Fibroblast of lung (primary cell): ENCODE results near the gene BMPR1B. TPM values are rescaled to one million over a fixed set of nuclear protein-coding genes. Genes with fewer than 3 reads are reported as not detected.

Source experiments
- DNase-seq, 2 donors: peaks; one replicate each; pipeline versions ENCODE4 v3.0.0 to v3.0.0-alpha.2; 2010; ENCODE audit warnings: low read depth in 2 of 2
- H2AFZ ChIP-seq: 2 replicates; pipeline ENCODE4 v1.5.1; 2012; ENCODE audit warnings: low read length, control low read depth, inconsistent platforms
- H3K27ac ChIP-seq: 2 replicates; pipeline ENCODE4 v1.5.1; 2011; ENCODE audit warnings: low read length, control low read depth; ENCODE audit not compliant: insufficient read depth
- H3K27me3 ChIP-seq: 2 replicates; pipeline ENCODE4 v1.5.1; 2011; ENCODE audit warnings: mild to moderate bottlenecking, low read length; ENCODE audit not compliant: control insufficient read depth, insufficient read depth
- H3K36me3 ChIP-seq: 2 replicates; pipeline ENCODE4 v1.5.1; 2011; ENCODE audit warnings: low read length; ENCODE audit not compliant: control insufficient read depth, insufficient read depth
- H3K4me1 ChIP-seq: 2 replicates; pipeline ENCODE4 v1.5.1; 2011; ENCODE audit warnings: low read length; ENCODE audit not compliant: control insufficient read depth, insufficient read depth; ENCODE audit errors: extremely low read depth
- H3K4me2 ChIP-seq: 2 replicates; pipeline ENCODE4 v1.5.1; 2011; ENCODE audit warnings: low read length, control low read depth; ENCODE audit not compliant: insufficient read depth; ENCODE audit errors: extremely low read depth
- H3K4me3 ChIP-seq, 4 experiments: fragments of 200-600 bp in 1 of 4; sonication (generic) in 1 of 4; replicated peaks in 1 of 4; 2 replicates each; pipeline ENCODE4 v1.5.1; 2011 to 2016; ENCODE audit warnings: low read length in 4 of 4, low read depth in 3 of 4, mild to moderate bottlenecking in 3 of 4, control low read depth in 2 of 4, inconsistent platforms in 1 of 4, mixed read lengths in 1 of 4; ENCODE audit not compliant: insufficient read depth in 1 of 4; ENCODE audit errors: control extremely low read depth in 1 of 4
- H3K79me2 ChIP-seq: 2 replicates; pipeline ENCODE4 v1.5.1; 2012; ENCODE audit warnings: mild to moderate bottlenecking, low read length, inconsistent platforms; ENCODE audit not compliant: control insufficient read depth, insufficient read depth
- H3K9ac ChIP-seq: 2 replicates; pipeline ENCODE4 v1.5.1; 2011; ENCODE audit warnings: mild to moderate bottlenecking, low read length, control low read depth; ENCODE audit not compliant: insufficient read depth
- H3K9me3 ChIP-seq: 2 replicates; pipeline ENCODE4 v1.5.1; 2012; ENCODE audit warnings: low read depth, low read length; ENCODE audit not compliant: control insufficient read depth, insufficient read depth
- H4K20me1 ChIP-seq: 2 replicates; pipeline ENCODE4 v1.5.1; 2011; ENCODE audit warnings: low read length; ENCODE audit not compliant: control insufficient read depth, insufficient read depth; ENCODE audit errors: extremely low read depth
- CTCF ChIP-seq, 2 donors: IDR thresholded peaks in 1 of 2; conservative IDR thresholded peaks in 1 of 2; 1 replicate in 1 of 2; 2 replicates in 1 of 2; pipeline ENCODE4 v1.5.1; 2011 to 2012; ENCODE audit warnings: low read length in 2 of 2, control low read depth in 1 of 2, inconsistent platforms in 1 of 2, low read depth in 1 of 2, mild to moderate bottlenecking in 1 of 2
- EZH2 ChIP-seq: IDR thresholded peaks from 2 replicates; pipeline ENCODE4 v1.5.1; 2012; ENCODE audit warnings: low read length, control low read depth, mild to moderate bottlenecking; ENCODE audit errors: missing control alignments
- polyA plus RNA-seq, 2 donors: library from polyadenylated mRNA; depleted of rRNA in 1 of 2; stranded (reverse) in 1 of 2; unstranded in 1 of 2; fragments of >200 nt; gene quantifications; 2 replicates each; pipeline ENCODE4 v1.2.1, GENCODE V29; 2011 to 2012; ENCODE audit warnings: missing spikeins in 1 of 2
- total RNA-seq: library from RNA; depleted of rRNA; stranded (reverse); fragments of >200 nt; gene quantifications from 2 replicates; pipeline ENCODE4 v1.2.1, GENCODE V29; 2014

Gene BMPR1B
- total and polyA plus RNA-seq, 2 donors (not counting 1 experiment from before 2014, with no cell fraction given): 0.17 to 0.45 TPM

GRCh38 chr4:94995684-94996394 lies 238.1 kb downstream of the BMPR1B start:
- Histone ChIP-seq H3K4me1 (no peaks in the 10 kb centered on the region), H3K36me3 (no peaks in the 10 kb centered on the region), H3K4me3 (peak overlapping the region in 1 of 4 experiments; percentile 8), H3K4me2 (no peak overlapping the region), H3K9ac (no peak overlapping the region), H3K9me3 (no peaks in the 10 kb centered on the region), H2AFZ (peak overlapping the region; percentile 74), H3K79me2 (no peaks in the 10 kb centered on the region), H3K27ac (no peak overlapping the region), H3K27me3 (no peaks in the 10 kb centered on the region), H4K20me1 (no peaks in the 10 kb centered on the region)
- peak; percentile 26 to 71 for DNase-seq
- TF ChIP-seq CTCF (conservative IDR thresholded peaks at IDR 0.05 in 1 of 2, IDR thresholded peaks at IDR 0.05 in 1 of 2; ENCODE audit: low read depth in 1 of 2, low read length in 2 of 2) (no peak), EZH2 (peak; percentile 35)

- no peaks in the 10 kb centered on the region for H3K4me1 ChIP-seq
- DNase-seq: no peak
- H3K36me3 ChIP-seq: no peaks in the 10 kb centered on the region
- H4K20me1 ChIP-seq: no peaks in the 10 kb centered on the region
- H3K27me3 ChIP-seq: no peaks in the 10 kb centered on the region
- no peak overlapping the region for H3K4me2 ChIP-seq
- H3K9ac ChIP-seq: no peak overlapping the region
- H2AFZ ChIP-seq: no peak overlapping the region
- no peak overlapping the region for H3K27ac ChIP-seq
- H3K9me3 ChIP-seq: no peaks in the 10 kb centered on the region
- TF ChIP-seq EZH2 (no peak), CTCF (conservative IDR thresholded peaks at IDR 0.05 in 1 of 2, IDR thresholded peaks at IDR 0.05 in 1 of 2; ENCODE audit: low read depth in 1 of 2, low read length in 2 of 2) (no peak)
- H3K4me3 ChIP-seq: no peak overlapping the region
- no peaks in the 10 kb centered on the region for H3K79me2 ChIP-seq
Observed at GRCh38 chr4:95000076-95000648, 242.4 kb downstream of the BMPR1B start.

- no peaks in the 10 kb centered on the region for H3K36me3 ChIP-seq
- DNase-seq: no peak
- no peaks in the 10 kb centered on the region for H3K79me2 ChIP-seq
- no peaks in the 10 kb centered on the region for H3K27me3 ChIP-seq
- no peak overlapping the region for H3K27ac ChIP-seq
- no peak overlapping the region for H3K4me2 ChIP-seq
- H3K9ac ChIP-seq: no peak overlapping the region
- H3K9me3 ChIP-seq: no peaks in the 10 kb centered on the region
- H3K4me3 ChIP-seq: no peak overlapping the region
- no peak for TF ChIP-seq EZH2
- no peak for TF ChIP-seq CTCF (conservative IDR thresholded peaks at IDR 0.05 in 1 of 2, IDR thresholded peaks at IDR 0.05 in 1 of 2; ENCODE audit: low read depth in 1 of 2, low read length in 2 of 2)
- H3K4me1 ChIP-seq: no peaks in the 10 kb centered on the region
- H4K20me1 ChIP-seq: no peaks in the 10 kb centered on the region
- H2AFZ ChIP-seq: no peak overlapping the region
Observed at GRCh38 chr4:95004912-95005311, 247.2 kb downstream of the BMPR1B start.
